ENCODE results near the gene DIP2B.
A peak's percentile ranks its signal among the peaks of the same experiment; 100 is the strongest.

The DIP2B gene

DNA sequence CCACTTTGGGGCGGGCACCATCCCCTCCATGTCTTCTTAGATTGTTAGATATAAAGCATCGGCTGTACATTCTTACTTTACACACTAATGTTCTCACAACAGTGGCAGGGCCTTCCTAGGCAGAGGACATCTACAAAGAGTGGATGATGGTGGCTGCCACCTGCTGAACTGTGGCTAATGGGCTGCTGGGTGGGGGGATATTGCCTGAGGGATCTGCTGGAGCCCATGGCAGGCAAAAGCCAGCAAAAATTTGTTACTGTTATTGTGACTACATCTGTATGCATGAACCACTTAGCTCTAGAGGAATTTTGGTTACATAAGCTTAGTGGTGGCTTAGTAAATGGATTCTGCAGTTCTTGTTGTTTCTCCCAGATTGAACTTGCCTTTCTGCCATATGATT lies 52.6 kb downstream of the DIP2B start:
- H3K4me3 ChIP-seq (ENCODE audit: low read length), result no peak overlapping the region
- TF ChIP-seq, protein P1, sequence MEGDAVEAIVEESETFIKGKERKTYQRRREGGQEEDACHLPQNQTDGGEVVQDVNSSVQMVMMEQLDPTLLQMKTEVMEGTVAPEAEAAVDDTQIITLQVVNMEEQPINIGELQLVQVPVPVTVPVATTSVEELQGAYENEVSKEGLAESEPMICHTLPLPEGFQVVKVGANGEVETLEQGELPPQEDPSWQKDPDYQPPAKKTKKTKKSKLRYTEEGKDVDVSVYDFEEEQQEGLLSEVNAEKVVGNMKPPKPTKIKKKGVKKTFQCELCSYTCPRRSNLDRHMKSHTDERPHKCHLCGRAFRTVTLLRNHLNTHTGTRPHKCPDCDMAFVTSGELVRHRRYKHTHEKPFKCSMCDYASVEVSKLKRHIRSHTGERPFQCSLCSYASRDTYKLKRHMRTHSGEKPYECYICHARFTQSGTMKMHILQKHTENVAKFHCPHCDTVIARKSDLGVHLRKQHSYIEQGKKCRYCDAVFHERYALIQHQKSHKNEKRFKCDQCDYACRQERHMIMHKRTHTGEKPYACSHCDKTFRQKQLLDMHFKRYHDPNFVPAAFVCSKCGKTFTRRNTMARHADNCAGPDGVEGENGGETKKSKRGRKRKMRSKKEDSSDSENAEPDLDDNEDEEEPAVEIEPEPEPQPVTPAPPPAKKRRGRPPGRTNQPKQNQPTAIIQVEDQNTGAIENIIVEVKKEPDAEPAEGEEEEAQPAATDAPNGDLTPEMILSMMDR (conservative IDR thresholded peaks at IDR 0.05; ENCODE audit: low read length), result no peak
- peak; percentile 49 for DNase-seq (ENCODE audit: low read depth)

DNA sequence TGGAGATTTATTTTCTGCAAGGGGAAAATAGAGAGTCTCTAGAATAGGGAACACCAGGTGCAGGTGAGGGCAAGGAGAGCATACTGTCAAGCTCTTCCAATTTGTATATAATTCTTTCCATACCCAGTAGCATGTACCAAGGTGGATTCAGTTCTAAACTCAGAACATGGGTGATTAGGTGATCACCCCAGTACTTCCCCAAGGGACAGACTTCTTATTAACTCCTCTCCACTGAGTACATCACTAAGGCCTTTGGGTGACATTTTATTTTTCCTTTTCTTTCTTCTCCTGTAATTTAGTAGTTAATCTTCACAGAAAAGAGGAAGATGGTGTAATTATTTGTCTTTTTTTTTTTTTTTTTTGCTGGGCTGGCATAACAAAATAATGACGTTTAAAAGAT lies 54.2 kb downstream of the DIP2B start:
- H3K4me3 ChIP-seq (ENCODE audit: low read length), result no peak overlapping the region
- TF ChIP-seq, protein P1 (conservative IDR thresholded peaks at IDR 0.05; ENCODE audit: low read length), result no peak
- no peak for DNase-seq (ENCODE audit: low read depth)

DNA sequence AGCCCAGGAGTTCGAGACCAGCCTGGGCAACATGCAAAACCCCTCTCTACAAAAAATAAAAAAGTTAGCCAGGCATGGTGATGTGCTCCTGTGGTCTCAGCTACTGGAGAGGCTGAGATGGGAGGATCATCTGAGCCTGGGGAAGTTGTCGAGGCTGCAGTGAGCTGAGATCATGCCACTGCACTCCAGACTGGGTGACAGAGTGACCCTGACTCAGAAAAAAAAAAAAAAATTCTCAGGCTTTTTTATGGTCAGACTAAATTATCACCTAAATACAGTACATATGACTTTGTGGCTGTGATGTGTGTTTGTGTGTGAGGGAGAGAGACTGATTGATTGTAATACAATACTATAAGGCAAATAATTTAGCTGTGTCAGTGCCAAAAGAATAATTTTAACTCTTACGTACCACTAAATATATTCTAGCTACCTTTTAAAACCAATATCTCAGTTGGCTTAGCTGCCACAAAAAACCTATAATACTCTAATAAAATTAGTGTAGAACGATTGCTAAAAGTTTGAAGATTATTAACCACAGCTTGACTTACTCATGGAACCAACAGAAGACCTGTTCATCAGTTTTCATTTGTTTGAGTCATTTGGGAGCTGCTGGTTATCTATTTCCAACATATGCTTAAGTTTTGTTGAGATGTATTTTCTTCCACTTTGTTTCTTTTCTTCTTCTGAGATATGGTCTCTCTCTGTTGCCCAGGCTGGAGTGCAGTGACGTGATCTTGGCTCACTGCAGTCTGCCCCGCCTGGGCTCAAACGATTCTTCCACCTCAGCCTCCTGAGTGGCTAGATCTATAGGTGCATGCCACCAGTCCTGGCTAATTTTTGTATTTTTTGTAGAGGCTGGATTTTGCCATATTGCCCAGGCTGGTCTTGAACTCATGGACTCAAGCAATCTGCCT lies 58.0 kb downstream of the DIP2B start:
- DNase-seq (ENCODE audit: low read depth), result no peak
- no peak overlapping the region for H3K4me3 ChIP-seq (ENCODE audit: low read length)
- TF ChIP-seq, protein P1 (conservative IDR thresholded peaks at IDR 0.05; ENCODE audit: low read length), result no peak

DNA sequence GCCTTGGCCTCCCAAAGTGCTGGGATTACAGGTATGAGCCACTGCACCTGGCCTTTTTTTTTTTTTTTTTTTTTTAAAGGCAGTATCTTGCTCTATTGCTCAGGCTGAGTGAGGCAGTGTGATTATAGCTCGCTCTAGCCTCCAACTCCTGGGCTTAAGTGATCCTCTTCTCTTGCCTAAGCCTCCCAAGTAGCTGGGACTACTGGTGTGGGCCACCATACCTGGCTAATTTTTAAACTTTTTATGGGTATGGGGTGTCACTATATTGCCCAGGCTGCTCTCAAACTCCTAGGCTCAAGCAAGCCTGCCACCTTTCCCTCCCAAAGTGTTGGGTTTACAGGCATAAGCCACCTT lies 58.6 kb downstream of the DIP2B start:
- H3K4me3 ChIP-seq (ENCODE audit: low read length), result no peak overlapping the region
- TF ChIP-seq, protein P1 (conservative IDR thresholded peaks at IDR 0.05; ENCODE audit: low read length), result no peak
- DNase-seq (ENCODE audit: low read depth), result no peak

DNA sequence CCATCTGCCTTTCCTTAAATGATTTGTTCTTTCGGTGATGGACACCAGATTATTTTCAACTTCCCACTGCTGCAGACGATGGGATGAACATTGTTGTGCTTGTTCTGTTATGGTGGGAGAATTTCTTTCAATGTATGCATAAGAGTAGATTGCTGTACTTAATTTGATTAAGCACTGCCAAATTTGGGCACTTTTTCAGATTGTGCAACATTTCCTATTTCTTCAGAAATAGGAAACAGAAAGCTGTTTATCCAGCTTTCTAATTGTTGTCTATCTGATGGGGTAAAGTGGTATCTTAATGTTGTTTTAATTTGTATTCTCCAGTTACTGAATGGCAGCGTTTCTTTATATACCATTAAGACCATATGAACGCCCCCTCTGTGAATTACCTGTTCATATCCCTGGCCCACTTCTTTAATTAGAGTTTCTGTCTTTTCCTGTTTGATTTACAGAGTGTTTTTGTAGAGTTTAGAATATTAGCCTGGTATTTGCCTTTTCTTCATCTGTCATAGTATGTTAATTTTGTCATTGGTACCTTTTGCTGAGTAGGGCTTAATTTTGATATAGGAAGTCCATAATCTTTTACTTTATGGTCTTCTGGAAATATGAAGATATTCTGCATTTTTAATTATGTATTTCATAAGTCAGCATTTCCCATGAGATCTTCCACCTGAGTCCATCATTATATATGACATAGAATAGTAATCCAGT lies 59.6 kb downstream of the DIP2B start:
- TF ChIP-seq, protein P1 (conservative IDR thresholded peaks at IDR 0.05; ENCODE audit: low read length), result no peak

DNA sequence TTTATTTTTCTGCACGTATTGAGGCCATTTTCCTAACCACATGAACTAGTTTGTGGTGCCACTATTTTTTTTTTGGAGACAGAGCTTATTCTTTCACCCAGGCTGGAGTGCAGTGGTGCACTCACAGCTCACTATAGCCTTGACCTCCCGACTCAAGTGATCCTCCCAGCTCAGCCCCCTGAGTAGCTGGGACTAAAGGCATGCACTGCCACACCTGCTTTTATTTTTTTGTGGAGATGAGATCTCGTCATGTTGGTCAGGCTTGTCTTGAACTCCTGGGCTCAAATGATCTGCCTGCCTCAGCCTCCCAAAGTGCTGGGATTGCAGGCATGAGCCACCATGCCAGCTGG lies 60.1 kb downstream of the DIP2B start:
- DNase-seq (ENCODE audit: low read depth), result no peak
- no peak overlapping the region for H3K4me3 ChIP-seq (ENCODE audit: low read length)
- TF ChIP-seq, protein P1 (conservative IDR thresholded peaks at IDR 0.05; ENCODE audit: low read length), result no peak

More for the DNA sequence above, 59.6 kb downstream of the DIP2B start:
- no peak overlapping the region for H3K4me3 ChIP-seq (ENCODE audit: low read length)
- peak; percentile 24 for DNase-seq (ENCODE audit: low read depth)

DNA sequence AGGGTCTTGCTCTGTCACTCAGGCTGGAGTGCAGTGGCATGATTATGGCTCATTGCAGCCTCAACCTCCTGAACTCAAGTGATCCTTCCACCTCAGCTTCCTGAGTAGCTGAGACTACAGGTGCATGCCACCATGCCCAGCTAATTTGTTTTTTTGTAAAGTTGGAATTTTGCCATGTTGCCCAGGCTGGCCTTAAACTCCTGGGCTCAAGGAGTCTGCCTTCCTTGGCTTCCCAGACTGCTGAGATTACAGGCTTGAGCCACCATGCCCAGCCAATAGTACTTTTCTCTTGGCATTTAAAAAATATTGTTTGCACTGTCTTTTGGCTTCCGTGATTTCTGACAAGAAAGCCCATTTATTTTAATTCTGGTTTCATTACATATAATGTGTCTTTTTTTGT lies 61.3 kb downstream of the DIP2B start:
- TF ChIP-seq, protein P1 (conservative IDR thresholded peaks at IDR 0.05; ENCODE audit: low read length), result no peak
- H3K4me3 ChIP-seq (ENCODE audit: low read length), result no peak overlapping the region
- no peak for DNase-seq (ENCODE audit: low read depth)

Measured in AG10803 (cell line).